Subcutaneous adipose tissue (tissue), 4 donors: ENCODE measurements around the gene NEDD1. TPM values are rescaled to one million over a fixed set of nuclear protein-coding genes. Genes with fewer than 3 reads are reported as not detected.

Experiments
- total RNA-seq, 4 donors: library from RNA; depleted of rRNA; stranded (reverse); fragments of >200 nt; gene quantifications; one replicate each; pipeline ENCODE4 v1.1.0, GENCODE V29; 2016
- TF ChIP-seq, protein P1 (sequence below): fragments of 450-650 bp; IDR thresholded peaks from one replicate; pipeline ENCODE4 v1.5.1; 2016; ENCODE audit warnings: low read depth, mild to moderate bottlenecking, control low read depth, antibody characterized with exemption, moderate library complexity

Gene NEDD1
- total RNA-seq, 4 donors from 2014 or later: 9.2 to 20.7 (median 15.0) TPM

- TF ChIP-seq, protein P1, sequence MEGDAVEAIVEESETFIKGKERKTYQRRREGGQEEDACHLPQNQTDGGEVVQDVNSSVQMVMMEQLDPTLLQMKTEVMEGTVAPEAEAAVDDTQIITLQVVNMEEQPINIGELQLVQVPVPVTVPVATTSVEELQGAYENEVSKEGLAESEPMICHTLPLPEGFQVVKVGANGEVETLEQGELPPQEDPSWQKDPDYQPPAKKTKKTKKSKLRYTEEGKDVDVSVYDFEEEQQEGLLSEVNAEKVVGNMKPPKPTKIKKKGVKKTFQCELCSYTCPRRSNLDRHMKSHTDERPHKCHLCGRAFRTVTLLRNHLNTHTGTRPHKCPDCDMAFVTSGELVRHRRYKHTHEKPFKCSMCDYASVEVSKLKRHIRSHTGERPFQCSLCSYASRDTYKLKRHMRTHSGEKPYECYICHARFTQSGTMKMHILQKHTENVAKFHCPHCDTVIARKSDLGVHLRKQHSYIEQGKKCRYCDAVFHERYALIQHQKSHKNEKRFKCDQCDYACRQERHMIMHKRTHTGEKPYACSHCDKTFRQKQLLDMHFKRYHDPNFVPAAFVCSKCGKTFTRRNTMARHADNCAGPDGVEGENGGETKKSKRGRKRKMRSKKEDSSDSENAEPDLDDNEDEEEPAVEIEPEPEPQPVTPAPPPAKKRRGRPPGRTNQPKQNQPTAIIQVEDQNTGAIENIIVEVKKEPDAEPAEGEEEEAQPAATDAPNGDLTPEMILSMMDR: no peak
Observed at GRCh38 chr12:96881608-96882007, 25.4 kb upstream of the NEDD1 start.

DNA sequence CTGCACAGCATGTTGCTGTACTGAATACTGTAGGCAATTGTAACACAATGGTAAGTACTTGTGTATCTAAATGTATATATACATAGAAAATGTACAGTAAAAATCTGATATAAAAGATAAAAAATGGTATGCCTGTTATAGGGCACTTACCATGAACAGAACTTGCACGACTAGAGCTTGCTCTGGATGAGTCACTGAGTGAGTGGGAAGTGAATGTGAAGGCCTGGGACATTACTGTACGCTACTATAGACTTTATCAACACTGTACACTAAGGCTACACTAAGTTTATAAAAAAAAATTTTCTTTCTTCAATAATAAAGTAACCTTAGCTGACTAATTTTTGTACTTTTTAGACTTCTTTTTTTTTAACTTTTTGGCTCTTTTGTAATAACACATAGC is 24.2 kb upstream of the NEDD1 start:
- TF ChIP-seq, protein P1: no peak

- TF ChIP-seq, protein P1: no peak
Observed at GRCh38 chr12:96883571-96883970, 23.5 kb upstream of the NEDD1 start.

GRCh38 chr12:96886998-96887677 is 19.9 kb upstream of the NEDD1 start:
- TF ChIP-seq, protein P1: no peak

DNA sequence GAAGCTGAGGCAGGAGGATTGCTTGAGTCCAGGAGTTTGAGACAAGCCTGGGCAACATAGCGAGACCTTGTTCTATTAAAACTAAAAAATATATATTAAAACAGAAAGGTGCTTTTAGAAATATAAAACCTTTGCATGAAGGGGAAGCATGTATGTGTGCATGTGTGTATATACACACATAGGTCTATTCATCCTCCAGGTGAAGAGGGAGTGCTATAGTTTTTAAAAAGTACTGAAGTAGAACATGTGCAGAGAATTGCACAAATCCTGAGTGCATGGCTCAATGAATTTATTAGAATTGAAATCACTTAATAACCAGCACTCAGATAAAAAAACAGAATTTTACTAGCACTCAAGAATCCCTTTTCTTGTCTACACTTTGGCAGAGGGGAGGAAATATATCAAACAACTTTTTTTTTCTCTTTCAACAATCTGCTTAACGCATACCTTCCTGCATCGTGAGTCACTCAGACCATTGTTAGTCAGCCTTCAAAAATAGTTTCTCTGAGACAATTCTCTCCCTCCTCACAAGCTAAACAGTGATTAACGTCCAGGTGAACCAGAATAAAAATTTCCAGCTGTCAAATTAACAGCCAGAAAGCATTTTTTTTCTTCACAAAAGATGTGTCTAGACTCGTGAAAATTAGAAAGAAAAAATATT is 17.7 kb upstream of the NEDD1 start:
- TF ChIP-seq, protein P1: no peak

GRCh38 chr12:96890331-96890730 is 16.7 kb upstream of the NEDD1 start:
- TF ChIP-seq, protein P1: no peak

- TF ChIP-seq, protein P1: no peak
Observed at GRCh38 chr12:96892104-96892503, 15.0 kb upstream of the NEDD1 start.
